HuH-7 (cell line): ENCODE data around the gene MAP3K3.

ENCODE experiments used
- DNase-seq: peaks from one replicate; pipeline ENCODE4 v3.0.0; 2011; ENCODE audit warnings: low spot score

The MAP3K3 gene

GRCh38 chr17:63622574-63623390 is 565 bp downstream of the MAP3K3 start:
- peak; percentile 70 for DNase-seq

GRCh38 chr17:63623786-63624530 is 1.7 kb downstream of the MAP3K3 start:
- no peak for DNase-seq

GRCh38 chr17:63624531-63624880 is 2.3 kb downstream of the MAP3K3 start:
- DNase-seq = no peak

- DNase-seq = no peak
Observed at GRCh38 chr17:63626551-63627180, 4.4 kb downstream of the MAP3K3 start.

DNA sequence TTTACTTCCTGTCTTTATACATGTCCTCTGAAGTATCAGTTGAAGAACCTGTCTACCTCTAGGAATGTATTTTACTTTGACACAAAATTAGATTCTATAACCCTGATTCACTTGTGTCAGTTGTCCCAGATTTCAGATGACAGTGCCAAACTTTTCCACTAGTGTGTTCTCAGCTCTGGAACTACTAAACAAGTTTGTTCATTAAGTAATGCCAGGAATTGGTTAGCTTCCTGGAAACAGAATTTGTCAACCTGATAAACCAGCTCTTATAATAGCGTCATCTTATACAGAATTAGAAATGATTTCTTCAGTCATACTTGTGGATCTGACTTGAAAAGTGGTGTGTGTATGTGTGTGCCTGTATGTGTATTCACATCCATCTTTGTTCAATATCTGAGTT is 7.4 kb downstream of the MAP3K3 start:
- DNase-seq = no peak

- DNase-seq = no peak
Observed at GRCh38 chr17:63631062-63631461, 8.8 kb downstream of the MAP3K3 start.

DNA sequence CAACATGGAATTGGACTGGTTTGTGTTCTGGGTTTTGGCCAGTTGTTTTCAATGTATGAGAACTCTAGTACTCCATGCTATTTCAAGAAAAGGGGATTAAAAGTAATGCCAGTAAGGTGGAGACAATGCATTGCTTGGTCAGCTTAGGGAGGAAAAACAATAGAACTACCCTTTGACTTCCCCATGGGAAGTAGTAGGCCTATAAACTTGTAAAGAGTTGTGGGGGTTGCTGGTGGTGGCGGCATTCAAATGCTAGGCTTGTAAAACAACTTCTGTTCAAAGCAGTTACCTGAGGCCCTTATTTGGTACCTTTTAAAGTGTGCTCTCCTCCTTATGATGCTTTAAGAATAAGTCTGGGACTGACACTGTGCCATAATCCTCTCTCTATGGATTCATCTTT is 9.4 kb downstream of the MAP3K3 start:
- no peak for DNase-seq

GRCh38 chr17:63633742-63634141 is 11.5 kb downstream of the MAP3K3 start:
- DNase-seq = no peak

GRCh38 chr17:63634163-63634562 is 11.9 kb downstream of the MAP3K3 start:
- DNase-seq = no peak

- no peak for DNase-seq
Observed at GRCh38 chr17:63634816-63635215, 12.6 kb downstream of the MAP3K3 start.

DNA sequence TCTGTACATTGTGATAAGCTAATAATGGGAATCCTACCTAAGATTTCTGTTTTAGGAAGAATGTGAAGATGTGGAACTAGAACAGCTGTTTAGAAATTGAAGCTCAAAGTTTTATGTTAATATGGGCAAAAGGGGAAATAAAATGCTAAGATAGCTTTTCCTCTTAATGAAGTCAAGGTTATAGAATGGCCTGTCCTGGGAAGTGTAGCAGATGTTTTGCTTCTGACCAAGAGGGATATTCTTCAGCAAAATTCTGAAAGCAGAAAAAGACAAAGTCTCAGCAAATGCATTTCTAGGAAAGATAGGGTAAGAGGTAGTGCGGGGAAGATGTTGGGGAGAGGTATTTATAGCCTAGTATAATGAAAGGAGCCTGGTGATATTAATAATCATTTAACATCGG is 13.1 kb downstream of the MAP3K3 start:
- DNase-seq = no peak

GRCh38 chr17:63635787-63636186 is 13.6 kb downstream of the MAP3K3 start:
- no peak for DNase-seq

GRCh38 chr17:63639125-63639524 is 16.9 kb downstream of the MAP3K3 start:
- no peak for DNase-seq

DNA sequence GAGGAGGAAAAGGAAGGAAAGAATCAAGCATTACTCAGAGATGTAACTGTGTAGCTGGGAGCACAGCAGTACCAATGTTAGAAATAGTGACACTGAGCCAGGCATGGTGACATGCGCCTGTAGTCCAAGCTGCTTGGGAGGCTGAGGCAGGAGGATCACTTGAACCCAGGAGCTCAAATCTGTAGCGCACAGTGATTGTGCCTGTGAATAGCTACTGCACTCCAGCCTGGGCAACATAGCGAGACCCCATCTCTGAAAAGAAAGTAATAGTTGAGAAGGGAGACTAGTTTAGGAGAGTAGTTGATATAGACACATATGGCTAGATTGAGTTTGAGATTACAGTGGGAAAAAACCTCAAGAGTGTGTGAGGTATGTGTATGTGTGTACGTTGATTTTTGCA is 17.8 kb downstream of the MAP3K3 start:
- no peak for DNase-seq

- no peak for DNase-seq
Observed at GRCh38 chr17:63641692-63642448, 19.7 kb downstream of the MAP3K3 start.

DNA sequence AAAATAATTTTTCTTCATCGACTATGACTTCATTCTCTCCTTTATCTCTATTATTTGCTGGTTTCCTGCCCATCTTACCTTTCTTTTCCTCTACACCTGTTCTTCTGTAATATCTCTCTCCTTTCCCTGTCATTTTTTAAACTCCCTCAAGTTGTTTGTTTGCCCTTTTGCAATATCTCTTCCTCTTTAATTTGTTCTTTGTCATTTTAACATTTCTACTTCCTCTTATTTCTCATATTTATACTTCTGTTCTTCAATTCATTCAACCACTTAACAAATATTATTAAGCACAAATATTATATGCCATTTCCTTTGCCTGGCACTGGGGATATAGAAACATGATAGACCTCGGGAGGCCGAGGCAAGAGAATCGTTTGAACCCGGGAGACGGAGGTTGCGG is 22.6 kb downstream of the MAP3K3 start:
- DNase-seq = no peak

DNA sequence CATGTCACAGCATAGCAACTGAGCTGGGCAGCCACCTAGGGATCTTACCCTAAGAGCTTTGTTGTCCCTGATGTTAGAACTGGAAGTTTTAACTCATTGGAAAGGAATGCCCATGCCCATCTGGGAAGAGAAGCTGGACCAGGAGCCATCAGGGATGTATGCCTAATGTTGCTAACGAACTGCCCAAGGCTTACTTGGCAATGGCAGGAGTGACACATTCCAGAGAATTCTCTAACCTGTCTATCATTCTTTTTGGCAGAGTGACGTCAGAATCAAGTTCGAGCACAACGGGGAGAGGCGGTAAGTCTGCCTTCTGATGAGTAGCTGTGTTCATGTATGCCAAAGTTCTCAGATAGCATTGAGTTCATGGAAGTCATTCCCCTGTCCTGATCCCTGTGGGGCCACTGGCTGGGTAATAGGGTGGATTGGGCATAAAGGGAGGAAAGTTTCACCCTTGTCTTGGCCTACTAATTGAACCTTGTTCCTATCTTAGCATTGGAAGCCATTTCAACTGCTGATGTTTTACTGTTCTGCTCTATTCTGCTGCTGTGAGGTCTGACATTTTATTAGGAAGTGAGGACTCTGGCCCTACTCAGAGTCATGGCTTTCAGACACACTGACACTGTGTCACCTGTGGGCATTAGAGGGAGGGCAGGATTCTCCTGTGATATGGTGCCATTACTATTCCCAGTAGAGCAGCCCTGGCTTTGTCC is 23.7 kb downstream of the MAP3K3 start:
- no peak for DNase-seq

DNA sequence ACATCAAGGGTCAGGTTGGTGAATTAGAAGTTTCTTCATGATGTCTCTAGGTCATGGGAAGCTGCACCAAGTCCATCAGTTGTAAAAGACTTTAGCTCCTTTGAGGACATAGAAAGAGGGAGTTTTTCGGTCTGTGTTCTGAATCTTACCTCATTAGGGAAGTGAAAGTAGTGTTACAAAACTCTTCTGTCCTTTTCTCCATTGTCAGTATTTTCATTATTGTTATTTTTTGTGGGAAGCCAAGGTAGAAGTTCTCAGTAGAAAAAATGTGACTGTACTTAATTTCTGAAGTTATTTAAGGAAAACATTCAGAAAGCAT is 24.2 kb downstream of the MAP3K3 start:
- DNase-seq = no peak

GRCh38 chr17:63647065-63647725 is 25.0 kb downstream of the MAP3K3 start:
- no peak for DNase-seq

GRCh38 chr17:63647936-63648335 is 25.7 kb downstream of the MAP3K3 start:
- no peak for DNase-seq

- no peak for DNase-seq
Observed at GRCh38 chr17:63649813-63650212, 27.6 kb downstream of the MAP3K3 start.
